Pulmonary artery endothelial cell (primary cell): Measurements from ENCODE around the gene ZDHHC14. TPM values are rescaled to one million over a fixed set of nuclear protein-coding genes. Genes with fewer than 3 reads are reported as not detected.
"Not testable (repeated sequence)": the region's sequence is repeated elsewhere in the genome, so short reads cannot be mapped to it uniquely, and the experiment has no call there.

Experiments
- DNase-seq: peaks from one replicate; pipeline ENCODE4 v3.0.0-alpha.2; 2011; ENCODE audit warnings: low read depth, low spot score
- total RNA-seq: library from RNA; depleted of rRNA; stranded (reverse); fragments of >200 nt; gene quantifications from 2 replicates; pipeline ENCODE4 v1.2.3, GENCODE V29; 2014

Gene ZDHHC14
- total RNA-seq, 1 donor from 2014 or later, result 9.4 TPM

GRCh38 chr6:157405986-157406385, 25.0 kb downstream of the ZDHHC14 start:
- peak; percentile 27 for DNase-seq

DNA sequence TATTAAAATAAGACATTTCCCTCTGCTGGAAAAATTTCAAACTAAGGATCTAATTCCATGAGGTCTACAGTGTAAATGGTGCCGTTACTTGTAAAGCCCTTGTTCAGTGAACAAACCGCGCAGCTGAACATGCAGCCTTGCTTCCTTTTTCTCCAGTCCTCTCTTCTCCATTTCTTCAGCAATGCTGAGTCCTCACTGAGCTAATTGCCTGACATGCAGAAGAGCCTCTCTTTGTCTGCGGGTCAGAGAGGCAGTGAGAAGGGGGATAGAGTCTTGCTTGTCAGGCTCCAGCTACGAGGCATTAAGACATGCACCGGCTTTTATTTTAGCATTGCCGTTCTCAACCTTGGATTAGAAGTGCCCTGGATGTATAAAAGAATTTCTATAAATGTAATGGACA, 25.7 kb downstream of the ZDHHC14 start:
- DNase-seq, result no peak

DNA sequence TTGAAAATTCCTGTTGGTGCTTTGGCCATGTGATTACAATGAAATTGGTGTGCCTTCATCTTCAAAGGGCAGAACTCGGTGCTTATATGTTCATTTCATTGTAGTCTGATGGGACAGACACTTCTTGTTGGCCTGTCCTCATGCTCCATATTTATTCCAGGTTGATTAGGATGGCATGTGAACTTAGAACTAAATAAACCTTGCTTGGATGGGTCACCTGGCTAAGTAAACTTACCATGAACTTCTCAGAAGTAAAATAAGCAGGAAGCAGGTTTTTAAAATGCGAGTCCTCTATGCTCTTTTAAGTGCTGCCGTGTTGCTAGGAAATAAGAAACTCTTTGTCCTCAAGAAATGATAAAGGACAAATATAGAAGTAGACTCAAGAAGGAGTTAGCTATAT, 26.7 kb downstream of the ZDHHC14 start:
- no peak for DNase-seq

DNA sequence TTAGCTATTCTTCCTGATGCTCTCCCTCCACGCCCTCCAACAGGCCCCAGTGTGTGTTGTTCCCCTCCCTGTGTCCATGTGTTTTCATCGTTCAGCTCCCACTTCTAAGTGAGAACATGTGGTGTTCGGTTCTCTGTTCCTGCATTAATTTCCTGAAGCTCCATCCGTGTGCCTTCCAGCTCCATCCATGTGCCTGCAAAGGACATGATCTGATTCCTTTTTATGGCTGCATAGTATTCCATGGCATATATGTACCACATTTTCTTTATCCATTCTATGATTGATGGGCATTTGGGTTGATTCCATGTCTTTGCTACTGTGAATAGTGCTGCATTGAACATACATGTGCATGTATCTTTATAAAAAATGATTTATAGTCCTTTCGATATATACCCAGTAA, 27.4 kb downstream of the ZDHHC14 start:
- DNase-seq, result not testable (repeated sequence)

GRCh38 chr6:157410045-157410444, 29.1 kb downstream of the ZDHHC14 start:
- no peak for DNase-seq

DNA sequence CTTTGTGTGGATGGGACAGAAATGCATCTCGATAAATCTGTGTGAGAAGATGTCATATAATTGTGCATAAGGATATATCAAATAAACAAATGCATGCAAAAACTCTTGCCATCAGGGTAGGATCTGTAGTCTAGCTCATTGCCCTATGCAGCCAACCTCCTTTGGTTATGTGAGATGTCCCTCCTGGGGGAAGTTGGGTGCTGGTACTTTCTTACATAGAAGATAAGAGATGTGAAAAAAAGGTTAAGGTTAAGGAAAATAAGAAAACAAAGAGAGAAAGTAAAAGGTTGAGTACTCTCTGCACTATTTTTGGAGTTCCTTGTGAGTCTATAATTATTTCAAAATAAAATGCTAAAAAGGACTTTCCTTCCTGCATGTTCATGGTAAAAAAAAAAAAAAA, 30.4 kb downstream of the ZDHHC14 start:
- DNase-seq, result no peak

DNA sequence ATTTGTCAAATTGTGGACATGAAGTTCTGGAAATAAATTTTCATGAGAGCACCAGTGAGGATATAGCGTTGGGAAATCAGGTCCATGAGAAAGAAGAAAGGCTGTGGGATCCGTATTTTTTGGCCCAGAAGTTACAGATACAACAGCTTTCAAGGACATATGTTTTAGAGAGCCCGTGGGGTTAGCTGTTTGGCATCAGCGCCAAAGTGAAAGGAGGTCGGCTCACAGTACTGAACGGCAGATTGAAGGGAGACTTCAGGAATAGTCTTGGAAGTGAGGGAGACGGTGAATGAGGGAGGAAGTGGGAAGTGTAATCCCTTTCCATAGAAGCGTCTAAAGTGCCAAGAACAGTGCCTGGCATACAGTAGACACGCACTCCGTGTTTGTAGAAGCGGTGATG, 31.8 kb downstream of the ZDHHC14 start:
- DNase-seq, result no peak

- no peak for DNase-seq
Measured at GRCh38 chr6:157420497-157420896, 39.5 kb downstream of the ZDHHC14 start.

GRCh38 chr6:157424491-157425020, 43.6 kb downstream of the ZDHHC14 start:
- DNase-seq, result no peak

- no peak for DNase-seq
Measured at GRCh38 chr6:157427969-157428368, 47.0 kb downstream of the ZDHHC14 start.

DNA sequence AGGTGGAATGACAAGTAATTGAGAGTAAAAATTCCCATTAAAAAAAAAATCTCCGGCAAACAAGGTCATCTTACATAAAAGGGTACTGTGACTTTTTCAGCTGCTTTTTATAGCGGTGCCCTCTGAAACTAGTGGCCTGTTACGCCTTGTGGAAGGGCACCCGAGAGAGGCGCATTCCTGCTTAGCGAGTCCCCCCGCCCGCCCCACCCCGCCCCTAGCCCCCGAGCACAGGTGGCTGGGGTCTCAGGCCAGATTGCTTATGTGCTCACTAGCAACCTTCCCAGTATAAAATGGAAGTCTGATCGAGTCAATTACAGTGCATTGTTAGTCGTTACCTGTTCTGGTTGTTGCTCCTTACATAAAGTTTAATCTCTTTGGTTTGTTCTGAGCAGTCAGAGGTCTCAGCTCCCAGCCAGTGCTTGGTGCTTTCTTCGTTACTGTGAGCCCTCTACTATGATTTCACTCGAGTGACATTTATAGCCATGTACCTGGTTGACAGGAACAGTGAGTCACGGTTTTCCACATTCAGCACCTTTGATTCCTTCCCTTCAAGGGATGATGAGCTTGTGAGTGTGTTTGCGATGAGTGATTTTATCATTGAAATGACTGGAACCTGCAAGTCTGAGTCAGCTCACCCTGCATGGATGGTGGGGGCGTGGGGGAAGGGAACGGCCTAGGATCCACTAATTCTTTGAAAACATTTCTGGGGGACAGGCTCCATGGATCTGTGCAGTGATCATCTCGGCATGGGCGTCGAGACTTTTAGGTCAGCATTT, 47.6 kb downstream of the ZDHHC14 start:
- DNase-seq, result no peak

DNA sequence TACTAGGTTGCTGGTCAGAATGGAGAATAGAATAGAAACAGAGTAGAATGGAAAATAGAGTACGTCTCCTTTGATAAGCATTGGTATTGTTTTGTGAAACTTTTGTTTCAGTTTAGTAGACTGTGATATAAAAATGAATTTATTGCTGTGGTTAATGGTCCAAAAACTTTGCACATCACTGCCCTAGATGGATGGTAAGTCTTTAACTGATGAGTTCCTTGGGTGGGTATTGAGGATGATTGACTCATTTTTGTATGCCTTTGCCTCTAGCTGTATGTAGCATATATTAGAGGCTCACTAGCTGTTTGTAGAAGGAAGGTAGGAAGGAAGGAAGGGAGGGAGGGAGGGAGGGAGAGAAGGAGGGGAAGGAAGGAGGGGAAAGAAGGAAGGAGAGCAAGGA, 48.3 kb downstream of the ZDHHC14 start:
- no peak for DNase-seq

GRCh38 chr6:157430834-157431233, 49.8 kb downstream of the ZDHHC14 start:
- DNase-seq, result no peak

DNA sequence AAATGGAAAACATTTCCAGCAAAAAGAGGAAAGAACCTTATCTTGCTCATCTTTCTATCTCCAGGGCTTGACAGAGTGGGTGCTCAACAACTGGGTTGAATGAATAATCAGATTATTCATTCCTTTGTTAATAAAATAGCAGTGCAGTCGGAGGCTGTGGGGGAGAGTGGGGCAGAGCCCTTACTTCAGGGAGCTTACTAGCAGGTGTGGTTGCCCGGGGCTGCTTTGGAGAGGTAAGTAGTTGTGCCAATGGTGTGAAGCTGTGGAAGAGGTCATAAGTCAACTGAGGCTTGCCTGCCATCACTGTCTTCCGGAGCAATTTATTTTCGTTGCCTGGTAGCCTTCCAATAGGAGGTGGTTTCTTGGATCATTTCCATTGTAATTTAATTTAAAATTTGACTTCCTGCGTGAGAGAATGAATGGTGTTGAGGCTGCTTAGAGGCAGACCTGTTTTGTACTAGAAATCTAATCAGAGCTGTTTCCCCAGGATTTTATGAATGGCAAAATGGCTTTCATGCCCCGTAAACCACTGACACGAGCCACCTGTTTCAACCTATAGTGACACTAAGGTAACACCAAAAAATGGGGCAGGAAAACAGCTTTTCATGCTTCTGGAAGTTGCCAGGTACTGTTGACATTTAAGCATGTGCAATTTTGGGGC, 51.4 kb downstream of the ZDHHC14 start:
- no peak for DNase-seq

DNA sequence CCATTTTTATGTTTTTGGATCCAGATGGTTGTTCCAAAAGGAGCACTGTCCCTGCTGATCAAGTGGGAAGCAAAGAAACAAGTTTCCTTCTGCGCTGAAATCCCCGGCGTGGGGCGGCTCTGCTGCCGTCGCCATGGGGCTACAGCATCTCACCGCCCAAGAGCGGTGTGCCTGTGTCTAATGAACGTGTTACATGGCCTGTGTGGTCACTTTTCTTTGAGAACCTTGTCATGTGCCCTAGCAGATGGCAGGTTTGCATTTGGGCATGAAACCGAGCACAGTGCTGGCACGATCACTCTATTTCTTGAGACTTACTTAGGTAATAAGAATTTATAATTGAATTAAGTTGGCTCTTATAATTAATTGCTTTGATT, 51.9 kb downstream of the ZDHHC14 start:
- DNase-seq, result no peak

- DNase-seq, result no peak
Measured at GRCh38 chr6:157433678-157434081, 52.7 kb downstream of the ZDHHC14 start.

- no peak for DNase-seq
Measured at GRCh38 chr6:157434349-157435033, 53.5 kb downstream of the ZDHHC14 start.

- no peak for DNase-seq
Measured at GRCh38 chr6:157436219-157436943, 55.4 kb downstream of the ZDHHC14 start.

DNA sequence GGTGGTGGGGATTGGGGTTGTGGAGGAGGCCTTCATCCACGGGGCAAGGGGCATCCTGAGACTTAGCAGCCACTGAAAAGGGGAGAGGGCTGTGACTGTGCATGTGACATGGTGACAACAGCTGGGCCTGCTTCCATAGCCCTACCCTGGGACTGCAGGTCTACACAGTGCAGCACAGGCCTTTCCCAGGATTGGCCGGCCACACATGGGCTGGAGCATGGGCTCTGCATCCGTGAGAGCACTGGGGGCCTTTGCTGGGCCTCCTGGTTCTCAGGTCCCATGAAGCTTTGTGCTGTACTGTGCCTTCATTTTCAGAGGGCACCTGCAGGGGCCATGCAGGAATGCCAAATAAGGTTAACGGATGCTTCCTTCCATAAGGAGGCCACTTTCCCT, 56.0 kb downstream of the ZDHHC14 start:
- DNase-seq, result no peak

GRCh38 chr6:157438611-157439111, 57.7 kb downstream of the ZDHHC14 start:
- peak; percentile 32 for DNase-seq

DNA sequence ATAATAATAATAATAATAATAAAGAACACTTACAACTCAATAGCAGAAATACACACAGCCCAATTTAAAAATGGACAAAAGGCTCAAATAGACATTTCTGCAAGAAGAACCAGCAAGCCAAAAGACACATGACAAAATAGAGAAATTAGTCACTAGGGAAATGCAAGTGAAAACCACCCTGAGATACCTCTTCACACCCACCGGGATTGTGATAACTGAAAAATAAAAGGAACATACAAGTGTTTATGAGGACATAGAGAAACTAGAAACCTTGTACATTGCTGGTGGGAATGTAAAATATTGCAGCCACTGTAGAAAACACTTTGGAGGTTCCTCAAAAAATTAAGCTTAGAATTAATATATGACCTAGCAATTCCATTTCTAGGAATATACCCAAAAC, 59.2 kb downstream of the ZDHHC14 start:
- no peak for DNase-seq
